HG02642 (cell line): Measurements from ENCODE around the gene GGA2.
A peak's percentile ranks its signal among the peaks of the same experiment; 100 is the strongest.
"Not testable (repeated sequence)": the region's sequence is repeated elsewhere in the genome, so short reads cannot be mapped to it uniquely, and the experiment has no call there.

Experiments used
- ATAC-seq: cut with Tn5 transposase; IDR thresholded peaks from one replicate; pipeline ENCODE4 v1.9.1; 2021; ENCODE audit warnings: mild to moderate bottlenecking; ENCODE audit not compliant: unreplicated experiment, poor library complexity

GGA2 gene

DNA sequence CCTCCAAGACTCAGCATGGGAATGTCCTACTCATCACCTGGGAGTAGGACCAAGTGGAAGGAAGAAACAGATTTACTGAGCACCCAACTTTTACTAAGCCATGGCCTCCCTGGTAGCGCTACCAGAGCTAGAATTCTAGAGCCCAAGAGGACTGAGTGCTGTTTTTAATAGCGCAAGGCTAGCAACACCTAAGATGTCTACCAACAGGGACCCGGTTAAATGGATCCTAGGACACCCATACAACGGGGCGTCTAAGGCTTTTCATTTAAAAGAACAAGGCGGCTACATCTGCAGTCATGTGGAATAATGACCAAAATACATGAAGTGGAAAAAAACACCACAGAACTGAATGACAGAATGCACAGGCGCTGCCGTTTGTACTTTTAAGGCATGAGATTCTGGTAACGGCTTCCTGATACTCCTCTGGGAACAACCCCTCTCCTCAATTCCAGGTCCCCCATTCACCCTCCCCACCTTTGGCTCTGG, 5.1 kb downstream of the GGA2 start:
- peak; percentile 6 for ATAC-seq

DNA sequence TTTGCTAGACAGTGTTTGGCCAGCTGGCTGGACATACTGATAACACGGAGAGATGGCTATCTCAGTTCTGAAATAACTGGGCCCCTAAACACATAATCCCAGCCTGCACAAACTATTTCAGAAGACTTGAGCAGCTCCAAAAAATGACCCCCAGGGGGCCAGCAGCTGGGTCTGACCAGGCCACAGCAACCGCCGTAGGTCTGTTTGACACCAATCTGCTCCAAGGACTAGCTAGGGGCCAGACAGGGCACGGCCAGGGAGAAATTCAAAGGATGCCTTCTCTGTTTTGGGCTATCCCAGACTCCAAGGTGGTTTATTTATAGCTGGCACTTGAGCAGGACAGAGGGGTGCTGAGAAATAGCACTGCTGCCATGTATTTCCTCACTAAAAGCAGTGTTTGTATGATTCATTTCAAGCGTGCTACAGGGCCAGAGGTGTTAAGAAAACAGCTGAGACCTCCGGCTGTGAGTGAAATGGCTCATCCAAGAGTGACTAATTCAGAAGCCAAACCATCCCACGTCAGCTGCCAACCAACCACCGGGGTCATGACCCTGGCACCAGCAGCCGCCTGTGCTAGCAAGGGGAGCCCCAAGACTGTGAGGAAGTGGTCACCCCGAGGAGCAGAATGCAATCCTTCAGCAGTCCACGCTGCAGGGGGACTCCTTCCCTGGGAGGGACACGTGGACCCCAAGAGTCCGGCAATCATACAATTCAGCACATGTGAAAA, 5.7 kb downstream of the GGA2 start:
- peak; percentile 70 for ATAC-seq

DNA sequence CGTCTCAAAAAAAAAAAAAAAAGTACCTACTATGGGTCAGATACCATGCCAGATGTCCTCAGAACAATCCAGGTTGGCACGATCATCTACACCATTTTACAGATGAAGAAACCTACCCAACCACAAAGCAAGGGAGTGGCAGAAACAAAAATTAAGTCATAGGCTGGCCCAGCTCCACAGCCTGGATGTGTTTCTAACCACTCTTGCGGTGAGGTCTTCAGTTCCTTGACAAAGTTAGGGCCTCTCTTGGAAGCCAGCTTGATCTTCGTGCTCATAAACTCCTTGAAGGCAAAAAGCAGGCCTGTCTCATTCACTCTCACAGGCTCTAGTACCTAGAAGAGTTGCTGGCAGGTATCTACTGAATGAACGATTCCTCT, 6.2 kb downstream of the GGA2 start:
- ATAC-seq = no peak

DNA sequence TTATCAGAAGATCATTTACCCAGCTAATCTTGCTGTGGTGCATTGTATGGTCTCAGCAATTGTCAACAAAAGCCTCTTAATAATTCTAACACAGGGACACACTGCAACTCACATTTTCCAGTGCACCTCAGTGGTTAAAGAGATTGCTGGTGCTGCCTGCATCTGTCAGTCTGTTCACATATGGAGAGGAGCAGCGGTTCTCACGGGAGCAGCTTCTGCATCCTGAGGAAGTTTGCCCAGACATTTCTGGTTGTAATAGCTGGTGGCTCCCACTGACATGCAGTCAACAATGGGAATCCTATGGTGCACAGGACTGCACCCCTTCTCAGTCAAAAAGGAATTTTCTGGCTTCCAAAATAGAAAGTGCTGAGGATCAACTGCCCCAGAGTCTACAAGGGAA, 7.8 kb downstream of the GGA2 start:
- ATAC-seq = no peak

DNA sequence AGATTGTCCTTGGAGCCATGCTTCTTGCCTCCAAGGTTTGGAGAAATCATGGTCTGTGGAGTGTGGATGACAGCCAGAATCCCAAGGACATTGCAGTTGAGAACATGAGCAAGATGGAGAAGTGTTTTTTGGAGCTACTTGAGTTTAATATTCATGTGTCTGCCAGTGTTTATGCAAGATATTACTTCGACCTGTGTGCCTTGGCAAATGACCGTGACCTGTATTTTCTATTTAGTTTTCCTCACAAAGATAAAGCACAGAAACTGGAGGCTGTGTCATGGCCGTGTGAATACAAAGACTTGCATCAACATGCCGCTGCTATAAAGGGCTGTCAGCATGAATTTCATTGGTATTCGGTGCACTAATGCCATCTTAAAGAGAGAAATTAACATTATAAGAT, 9.0 kb downstream of the GGA2 start:
- no peak for ATAC-seq

GRCh38 chr16:23500862-23501225, 9.4 kb downstream of the GGA2 start:
- no peak for ATAC-seq

DNA sequence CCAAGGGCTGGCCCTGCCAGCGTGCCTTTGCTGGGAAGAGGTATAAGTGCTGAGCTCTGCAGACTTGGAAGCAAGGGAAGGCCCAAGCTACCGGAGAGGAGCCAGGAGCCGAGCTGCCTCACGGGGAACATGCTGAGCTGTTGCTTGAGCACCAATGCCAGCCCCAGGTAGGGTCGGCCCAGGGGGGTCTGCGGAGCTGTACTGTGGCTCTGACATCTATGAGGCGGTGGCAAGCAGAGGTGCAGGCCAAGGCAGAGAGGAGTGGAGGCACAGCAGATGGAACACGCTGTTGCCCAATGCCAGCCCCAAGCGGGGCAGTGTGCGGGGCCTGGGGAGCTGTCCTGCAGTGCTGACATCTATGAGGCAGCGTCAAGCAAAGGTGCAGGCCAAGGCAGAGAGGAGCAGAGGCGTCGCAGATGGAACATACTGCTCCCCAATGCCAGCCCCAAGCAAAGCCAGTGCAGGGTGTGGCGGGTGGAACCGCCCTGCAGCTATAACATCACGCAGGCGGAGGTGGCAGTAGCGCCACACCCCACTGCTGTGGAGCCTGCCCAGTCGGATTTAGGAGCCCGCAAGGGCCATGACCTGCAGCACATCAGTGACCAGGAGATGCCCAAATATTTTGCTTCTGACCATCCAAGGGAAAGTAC, 10.0 kb downstream of the GGA2 start:
- no peak for ATAC-seq

- ATAC-seq = no peak
Observed at GRCh38 chr16:23499801-23500200, 10.5 kb downstream of the GGA2 start.

DNA sequence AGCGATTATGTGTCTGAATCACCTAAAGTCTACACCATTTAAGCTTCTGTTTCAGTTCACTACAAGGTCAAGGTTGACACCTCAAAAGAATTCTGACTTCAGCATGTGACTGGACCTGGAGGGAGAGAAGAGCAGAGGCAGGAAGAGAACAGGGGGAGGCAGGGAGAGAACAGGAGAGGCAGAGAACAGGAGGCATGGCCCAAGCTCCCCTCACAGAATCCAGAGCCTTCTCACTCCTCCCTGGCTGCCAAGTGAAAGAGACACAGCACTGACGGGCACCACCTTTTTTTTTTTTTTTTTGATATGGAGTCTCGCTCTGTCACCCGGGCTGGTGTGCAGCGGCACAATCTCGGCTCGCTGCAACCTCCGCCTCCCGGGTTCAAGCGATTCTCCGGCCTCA, 11.4 kb downstream of the GGA2 start:
- ATAC-seq = no peak

DNA sequence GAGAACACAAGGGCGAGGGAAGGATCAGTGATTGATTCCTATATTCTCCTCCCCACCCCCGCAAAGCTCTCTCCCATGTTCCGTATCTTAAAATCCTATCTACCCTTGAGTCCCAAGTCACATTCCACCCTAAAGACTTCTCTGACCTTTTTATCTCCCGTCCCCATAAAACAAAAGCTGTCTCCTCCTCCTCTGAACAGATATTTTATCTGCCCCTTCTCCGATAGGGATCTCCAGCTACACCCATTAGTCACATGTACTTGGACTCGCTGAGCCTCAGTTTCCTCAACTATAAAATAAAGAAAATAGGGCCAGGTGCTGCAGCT, 12.8 kb downstream of the GGA2 start:
- ATAC-seq = no peak

- ATAC-seq = no peak
Observed at GRCh38 chr16:23496821-23497542, 13.3 kb downstream of the GGA2 start.

DNA sequence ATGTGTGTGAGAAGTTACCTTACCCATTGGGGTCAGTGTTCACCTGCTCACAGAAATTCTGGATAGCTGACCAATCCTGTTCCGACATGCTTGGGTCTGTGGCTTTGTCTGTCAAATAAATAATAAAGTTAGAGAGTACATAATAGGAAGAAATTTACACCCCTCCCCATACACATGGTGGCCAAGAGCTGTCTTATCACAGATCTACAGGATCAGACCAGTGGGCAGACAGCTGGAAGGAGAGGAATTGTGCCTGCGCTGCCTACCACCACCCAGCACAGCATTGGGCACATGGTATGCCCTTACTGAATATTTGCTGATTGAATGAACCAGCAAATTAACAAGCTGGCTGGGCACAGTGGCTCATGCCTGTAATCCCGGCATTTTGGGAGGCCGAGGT, 14.6 kb downstream of the GGA2 start:
- no peak for ATAC-seq

DNA sequence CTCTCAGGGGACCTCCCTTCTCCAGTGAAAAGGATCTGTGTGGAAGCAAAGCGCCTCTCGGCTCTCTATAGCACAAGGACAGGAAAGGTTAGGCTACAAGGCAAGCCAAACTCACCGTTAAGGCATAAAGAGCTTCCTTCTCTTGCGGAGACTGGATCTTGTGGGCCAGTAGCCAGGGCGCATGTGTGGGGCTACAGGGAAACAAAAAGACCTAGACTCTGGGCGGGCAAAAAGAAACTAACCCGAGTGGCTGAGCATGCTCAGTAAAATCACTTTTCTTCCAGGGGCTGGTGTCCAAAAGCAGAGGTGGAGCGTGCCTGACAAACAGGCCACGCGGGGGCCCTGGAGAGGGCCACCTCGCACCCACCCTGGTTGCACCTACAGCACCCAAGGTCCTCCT, 16.1 kb downstream of the GGA2 start:
- no peak for ATAC-seq

DNA sequence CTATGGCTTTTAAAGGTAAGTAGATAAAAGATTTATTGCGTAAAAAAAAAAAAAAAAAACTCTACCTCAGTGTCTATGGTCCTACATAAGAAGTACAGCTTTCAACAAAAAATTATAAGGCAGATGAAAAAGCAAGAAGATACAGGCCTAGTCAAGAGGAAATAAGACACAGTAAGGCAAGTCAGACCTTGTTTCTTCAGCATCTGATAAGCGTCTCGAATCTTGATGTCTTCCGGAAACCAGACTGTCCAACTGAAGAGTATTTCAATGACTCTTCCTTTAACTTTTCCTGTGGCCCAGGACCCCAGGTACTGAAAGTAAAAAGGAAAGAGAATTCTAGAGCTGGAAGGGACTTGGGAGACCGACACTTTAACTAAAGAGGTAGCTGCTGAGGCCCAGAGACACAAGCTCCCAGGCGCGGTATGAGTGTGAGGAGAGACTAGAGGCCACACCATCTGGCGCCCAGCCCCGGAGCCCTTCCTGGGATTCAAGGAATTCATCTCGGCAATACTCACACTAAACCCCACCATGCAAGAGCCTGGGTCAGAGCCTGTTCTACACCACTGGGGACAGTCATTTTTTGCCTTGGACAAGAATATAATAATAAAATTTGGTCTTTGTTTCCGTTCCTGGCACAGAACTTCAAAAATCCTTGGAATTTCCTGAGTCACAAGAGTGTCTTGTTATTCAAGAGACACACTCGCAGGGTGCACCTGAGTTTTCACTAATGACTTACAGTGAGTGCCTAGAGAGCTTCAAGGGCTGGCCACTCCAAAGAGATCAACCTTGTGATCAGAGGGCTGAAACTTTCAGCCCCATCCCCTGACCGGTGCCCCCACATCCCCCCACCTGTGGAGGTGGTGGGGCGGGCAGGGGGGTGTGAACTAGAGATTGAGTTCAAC, 18.6 kb downstream of the GGA2 start:
- no peak for ATAC-seq

DNA sequence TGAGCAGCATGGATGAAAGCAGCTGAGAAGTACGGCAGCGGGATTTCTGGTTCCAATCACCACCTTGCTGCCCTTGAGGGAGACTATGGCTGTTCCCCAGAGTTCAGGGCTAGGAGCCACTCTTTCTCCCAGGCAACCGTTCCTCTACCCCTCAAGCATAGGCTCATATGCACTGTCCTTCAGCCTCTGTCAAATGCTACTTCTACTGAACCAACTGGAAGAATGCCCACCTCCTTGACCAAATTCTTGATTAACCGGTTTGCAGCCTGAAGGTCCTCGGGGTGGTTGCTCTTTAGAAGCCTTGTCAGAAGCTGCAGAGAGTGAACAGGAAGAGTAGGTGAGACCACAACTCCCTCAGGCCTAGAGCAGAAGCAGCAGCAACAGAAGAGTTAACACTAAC, 23.8 kb downstream of the GGA2 start:
- no peak for ATAC-seq

GRCh38 chr16:23485841-23486240, 24.5 kb downstream of the GGA2 start:
- no peak for ATAC-seq

- ATAC-seq = no peak
Observed at GRCh38 chr16:23485257-23485614, 25.1 kb downstream of the GGA2 start.

- no peak for ATAC-seq
Observed at GRCh38 chr16:23484510-23485256, 25.6 kb downstream of the GGA2 start.

DNA sequence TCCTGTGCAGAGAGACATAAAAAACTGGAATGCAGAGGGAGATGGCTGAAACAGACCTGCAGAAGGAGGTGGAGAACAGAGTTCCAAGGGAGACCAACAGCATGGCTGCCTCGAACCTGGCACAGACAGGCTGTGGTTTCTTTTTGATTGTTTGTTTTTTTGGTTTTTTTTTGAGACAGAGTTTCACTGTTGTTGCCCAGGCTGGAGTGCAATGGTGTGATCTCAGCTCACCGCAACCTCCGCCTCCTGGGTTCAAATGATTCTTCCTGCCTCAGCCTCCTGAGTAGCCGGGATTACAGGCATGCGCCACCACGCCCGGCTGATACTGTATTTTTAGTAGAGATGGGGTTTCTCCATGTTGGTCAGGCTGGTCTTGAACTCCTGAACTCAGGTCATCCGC, 26.8 kb downstream of the GGA2 start:
- ATAC-seq = not testable (repeated sequence)

- ATAC-seq = no peak
Observed at GRCh38 chr16:23482778-23483177, 27.5 kb downstream of the GGA2 start.
